Stimulated activated CD8-positive, alpha-beta memory T cell treated with anti-CD3 and anti-CD28 coated beads, Interleukin-12 subunit alpha, Interleukin-12 subunit beta, amount 100 ng/mL, for 24 hours (primary cell): ENCODE measurements around the gene ACAP2.
"Not testable (repeated sequence)": the region's sequence is repeated elsewhere in the genome, so short reads cannot be mapped to it uniquely, and the experiment has no call there.

Source experiments
- DNase-seq: peaks from one replicate; pipeline ENCODE4 v3.0.0-alpha.2; 2020; ENCODE audit errors: extremely low read depth

The ACAP2 gene

GRCh38 chr3:195394024-195394423 is 48.8 kb downstream of the ACAP2 start:
- no peak for DNase-seq

DNA sequence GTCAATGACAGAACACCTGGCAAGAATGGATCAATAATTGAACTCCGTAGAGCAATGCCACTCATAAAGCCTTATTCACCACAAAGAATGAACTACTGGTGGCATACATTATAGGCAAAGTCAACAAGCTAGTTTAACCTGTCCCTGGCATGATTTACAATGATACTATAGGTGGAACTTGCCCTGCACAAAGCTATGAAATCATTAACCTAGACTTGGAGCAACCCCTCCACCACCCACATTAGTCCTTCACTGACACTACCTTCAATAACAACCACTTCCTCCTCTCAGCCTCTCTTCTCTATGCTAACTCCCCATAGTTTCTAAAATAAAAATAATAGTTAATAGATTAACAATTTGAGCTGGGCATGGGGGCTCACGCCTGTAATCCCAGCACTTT is 54.4 kb downstream of the ACAP2 start:
- no peak for DNase-seq

DNA sequence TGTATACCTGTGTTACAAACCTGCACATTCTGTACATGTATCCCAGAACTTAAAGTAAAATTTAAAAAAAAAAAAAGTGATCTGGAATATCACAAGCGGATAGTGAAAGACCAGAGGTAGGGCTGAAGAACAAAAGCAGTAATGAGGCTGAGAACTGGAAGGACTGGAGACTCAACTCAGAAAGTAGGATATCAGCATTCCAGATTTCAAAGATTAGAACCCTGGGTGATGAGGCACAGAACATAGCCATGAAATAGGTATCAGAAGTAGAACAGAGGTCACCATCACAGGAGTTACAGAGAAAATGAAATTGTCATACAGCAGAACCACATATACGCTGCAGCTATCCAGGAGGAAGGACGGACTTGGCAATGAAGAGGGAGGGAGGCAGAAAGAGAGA is 56.1 kb downstream of the ACAP2 start:
- DNase-seq: no peak

- DNase-seq: no peak
Measured at GRCh38 chr3:195385526-195385925, 57.3 kb downstream of the ACAP2 start.

- no peak for DNase-seq
Measured at GRCh38 chr3:195384952-195385351, 57.9 kb downstream of the ACAP2 start.

- DNase-seq: no peak
Measured at GRCh38 chr3:195372220-195372619, 70.6 kb downstream of the ACAP2 start.

- no peak for DNase-seq
Measured at GRCh38 chr3:195366200-195366925, 76.5 kb downstream of the ACAP2 start.

GRCh38 chr3:195365371-195365770 is 77.4 kb downstream of the ACAP2 start:
- DNase-seq: no peak

GRCh38 chr3:195357797-195358196 is 85.0 kb downstream of the ACAP2 start:
- DNase-seq: not testable (repeated sequence)

- DNase-seq: no peak
Measured at GRCh38 chr3:195356151-195357086, 86.4 kb downstream of the ACAP2 start.

DNA sequence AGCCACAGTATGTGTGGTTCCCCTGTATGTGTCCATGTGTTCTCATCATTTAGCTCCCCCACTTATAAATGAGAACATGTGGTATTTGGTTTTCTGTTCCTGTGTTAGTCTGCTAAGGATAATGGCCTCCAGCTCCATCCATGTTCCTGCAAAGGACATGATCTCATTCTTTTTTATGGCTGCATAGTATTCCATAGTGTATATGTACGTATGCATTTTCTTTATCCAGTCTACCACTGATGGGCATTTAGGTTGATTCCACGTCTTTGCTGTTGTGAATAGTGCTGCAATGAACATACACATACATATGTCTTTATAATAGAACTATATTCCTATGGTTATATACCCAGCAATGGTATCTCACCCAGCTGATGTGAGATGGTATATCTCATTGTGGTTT is 88.8 kb downstream of the ACAP2 start:
- not testable (repeated sequence) for DNase-seq

- no peak for DNase-seq
Measured at GRCh38 chr3:195352895-195353488, 89.8 kb downstream of the ACAP2 start.

- DNase-seq: no peak
Measured at GRCh38 chr3:195348426-195349115, 94.2 kb downstream of the ACAP2 start.

- no peak for DNase-seq
Measured at GRCh38 chr3:195337747-195338146, 105.1 kb downstream of the ACAP2 start.

GRCh38 chr3:195334967-195335366 is 107.9 kb downstream of the ACAP2 start:
- no peak for DNase-seq

GRCh38 chr3:195319060-195319459 is 123.8 kb downstream of the ACAP2 start:
- no peak for DNase-seq

GRCh38 chr3:195312714-195313113 is 130.1 kb downstream of the ACAP2 start:
- DNase-seq: no peak

DNA sequence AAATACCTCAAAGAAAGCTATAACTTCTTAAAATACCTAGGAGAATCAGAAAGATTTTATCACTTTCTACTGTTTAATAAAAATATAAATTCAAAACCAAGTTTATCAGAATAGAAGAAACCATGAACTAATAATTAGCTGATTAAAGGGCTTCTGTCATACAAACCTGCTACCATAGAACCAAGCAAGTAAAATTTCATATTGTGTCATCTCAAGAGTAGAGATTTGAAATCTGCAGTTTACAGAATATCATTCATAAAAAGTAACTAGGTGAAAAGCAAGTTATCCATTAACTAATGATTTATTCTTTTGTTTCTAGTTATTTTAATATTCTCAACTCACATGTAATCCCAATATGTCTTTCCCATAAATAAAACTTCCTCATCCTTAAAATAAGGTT is 135.1 kb downstream of the ACAP2 start:
- DNase-seq: no peak

DNA sequence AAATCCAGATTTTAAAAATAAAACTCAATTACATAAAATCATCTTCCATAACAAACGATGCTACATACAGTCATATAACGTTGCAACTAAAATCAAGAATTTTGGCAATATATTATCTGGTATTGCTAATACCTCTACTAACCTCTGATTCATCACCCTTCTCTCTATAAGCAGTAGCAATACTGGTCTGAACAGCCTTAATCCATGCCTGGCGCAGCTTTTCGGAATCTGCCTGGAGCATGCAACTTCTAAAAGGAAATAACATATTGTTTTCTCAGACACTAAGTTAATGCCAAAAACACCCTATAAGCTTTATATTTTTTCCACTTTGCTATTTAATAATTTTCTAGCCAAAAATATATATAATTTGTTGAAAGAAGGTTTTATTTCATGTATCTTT is 136.5 kb downstream of the ACAP2 start:
- DNase-seq: no peak

DNA sequence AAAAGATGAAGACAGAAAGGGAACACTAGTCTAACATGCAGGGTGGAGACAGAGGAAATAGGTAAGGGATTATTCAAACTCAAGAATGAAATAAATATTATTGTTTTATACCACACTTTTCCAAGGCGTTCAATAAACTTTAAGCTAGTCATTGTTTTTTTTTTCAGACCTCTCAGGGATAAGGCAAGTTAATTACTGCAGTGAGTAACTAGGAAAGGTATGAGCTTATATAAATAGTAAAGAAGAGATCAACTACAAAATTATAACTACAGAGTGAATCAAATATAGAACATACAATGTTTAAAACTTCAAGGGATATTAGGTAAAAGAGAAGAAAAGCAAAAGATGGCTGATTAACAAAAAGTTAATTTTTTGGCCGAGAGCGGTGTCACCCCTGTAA is 140.4 kb downstream of the ACAP2 start:
- DNase-seq: no peak

DNA sequence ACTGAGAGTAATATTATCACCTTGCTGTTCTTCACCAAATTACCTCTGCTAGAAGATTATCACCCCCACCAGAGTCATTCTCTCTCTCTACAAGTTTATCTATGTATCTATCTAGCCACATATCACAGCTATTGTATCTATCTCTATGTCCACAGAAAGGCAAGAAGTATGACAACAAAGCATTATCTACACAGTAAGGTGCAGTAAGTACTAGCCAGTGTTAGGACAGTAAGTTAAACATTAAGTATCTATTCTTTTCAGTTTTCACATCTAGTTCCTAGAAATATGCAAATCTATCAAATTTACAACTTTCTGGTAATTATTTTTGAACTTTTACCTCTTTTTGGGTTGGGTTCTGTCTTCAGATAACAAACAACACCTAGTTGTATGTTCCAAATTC is 145.4 kb downstream of the ACAP2 start:
- DNase-seq: no peak

DNA sequence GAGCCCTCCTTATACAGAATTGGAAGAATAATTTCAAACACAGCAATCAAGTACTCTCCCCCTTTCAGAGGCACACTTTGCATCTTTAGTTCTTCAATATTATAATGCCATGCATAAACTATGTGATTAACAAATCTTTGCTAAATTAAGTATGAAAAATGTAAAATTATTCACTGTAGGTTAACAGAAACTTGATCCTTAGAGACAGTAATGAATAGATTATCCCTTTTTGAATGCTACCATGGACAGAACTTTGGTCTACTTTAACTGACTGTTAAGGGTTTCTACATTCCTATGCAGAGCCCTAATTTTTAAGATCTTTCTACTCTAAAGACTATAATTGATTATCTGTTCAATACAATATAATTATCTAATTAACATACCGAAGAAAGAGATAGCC is 146.2 kb downstream of the ACAP2 start:
- no peak for DNase-seq
